ENCODE results near the gene SEMA3A.

Gene SEMA3A

GRCh38 chr7:84196084-84196503 is 1.5 kb upstream of the SEMA3A start:
- no peak for DNase-seq (ENCODE audit: extremely low read depth in 1 of 2, low read depth in 1 of 2)

GRCh38 chr7:84195295-84196060 is 889 bp upstream of the SEMA3A start:
- no peak for DNase-seq (ENCODE audit: extremely low read depth in 1 of 2, low read depth in 1 of 2)

- no peak for DNase-seq (ENCODE audit: extremely low read depth in 1 of 2, low read depth in 1 of 2)
These were observed 842 bp downstream of the SEMA3A start for GRCh38 chr7:84193747-84194146.

- no peak for DNase-seq (ENCODE audit: extremely low read depth in 1 of 2, low read depth in 1 of 2)
These were observed 2.7 kb downstream of the SEMA3A start for GRCh38 chr7:84191842-84192241.

DNA sequence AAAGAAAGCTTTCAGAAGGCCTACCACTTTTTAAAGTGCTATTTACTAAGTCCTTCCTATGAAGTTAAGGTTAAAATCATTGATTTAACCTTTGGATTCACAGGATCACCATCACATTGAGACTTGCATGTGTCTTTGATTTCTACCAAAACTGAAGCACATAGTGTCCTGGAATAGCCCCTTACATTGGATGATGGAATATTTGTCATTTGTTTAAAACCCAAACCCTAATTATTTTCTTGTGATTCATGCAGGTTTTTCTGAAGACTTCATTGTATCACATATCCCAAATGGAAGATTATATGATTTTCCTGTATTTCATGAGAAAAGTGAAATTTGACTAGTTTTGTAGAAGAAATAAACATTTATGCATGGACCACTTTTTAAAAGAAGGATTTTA is 3.3 kb downstream of the SEMA3A start:
- DNase-seq (ENCODE audit: extremely low read depth in 1 of 2, low read depth in 1 of 2), result no peak

GRCh38 chr7:84190016-84190705 is 4.4 kb downstream of the SEMA3A start:
- no peak for DNase-seq (ENCODE audit: extremely low read depth in 1 of 2, low read depth in 1 of 2)

DNA sequence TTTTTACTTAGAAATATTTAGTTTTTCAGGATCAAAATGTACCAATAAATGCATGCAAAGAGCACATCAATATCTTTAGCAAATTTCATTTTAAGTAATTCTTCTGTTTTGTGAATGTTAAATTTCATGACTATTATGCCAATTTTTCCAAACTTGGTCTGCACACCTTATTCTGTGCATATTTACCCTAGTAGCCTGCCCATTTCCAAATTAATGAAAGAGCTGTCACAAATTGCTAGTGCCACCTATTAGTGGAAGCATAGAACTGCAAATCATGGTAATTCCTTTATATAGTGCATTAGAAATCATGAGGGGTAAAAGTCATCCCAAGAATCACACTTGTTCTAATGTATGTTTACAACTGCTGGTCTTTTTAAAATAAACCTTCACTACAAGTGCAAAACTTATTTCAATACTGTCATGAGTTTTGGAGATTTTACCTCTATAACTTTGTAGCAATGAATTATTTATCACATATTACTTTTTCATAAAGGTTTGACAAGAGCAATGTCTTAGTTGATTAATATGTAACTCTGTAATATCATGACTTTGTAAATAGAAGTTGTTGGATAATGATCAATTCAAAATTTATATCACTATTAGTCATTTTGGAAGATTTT is 5.7 kb downstream of the SEMA3A start:
- DNase-seq (ENCODE audit: extremely low read depth in 1 of 2, low read depth in 1 of 2), result no peak

GRCh38 chr7:84187813-84188510 is 6.6 kb downstream of the SEMA3A start:
- no peak for DNase-seq (ENCODE audit: extremely low read depth in 1 of 2, low read depth in 1 of 2)

- no peak for DNase-seq (ENCODE audit: extremely low read depth in 1 of 2, low read depth in 1 of 2)
These were observed 7.3 kb downstream of the SEMA3A start for GRCh38 chr7:84187087-84187805.

DNA sequence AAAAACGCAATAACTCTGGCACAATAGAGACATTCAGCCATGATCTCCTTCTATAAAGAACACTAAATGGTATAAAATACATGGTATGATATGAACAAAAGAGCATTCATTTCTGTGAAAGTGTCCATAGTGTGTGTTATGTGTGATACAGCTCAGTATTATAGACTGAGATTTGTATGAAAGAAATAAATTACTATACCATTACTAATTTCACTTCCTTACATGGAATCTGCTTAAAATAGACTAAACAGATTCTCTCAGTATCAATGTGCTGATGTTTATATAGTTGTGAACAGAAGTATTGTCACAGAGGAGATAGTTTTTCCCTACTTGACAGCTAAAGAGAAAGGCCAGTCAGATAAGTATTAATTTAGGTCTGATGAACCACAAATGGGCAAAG is 10.8 kb downstream of the SEMA3A start:
- no peak for DNase-seq (ENCODE audit: extremely low read depth in 1 of 2, low read depth in 1 of 2)

DNA sequence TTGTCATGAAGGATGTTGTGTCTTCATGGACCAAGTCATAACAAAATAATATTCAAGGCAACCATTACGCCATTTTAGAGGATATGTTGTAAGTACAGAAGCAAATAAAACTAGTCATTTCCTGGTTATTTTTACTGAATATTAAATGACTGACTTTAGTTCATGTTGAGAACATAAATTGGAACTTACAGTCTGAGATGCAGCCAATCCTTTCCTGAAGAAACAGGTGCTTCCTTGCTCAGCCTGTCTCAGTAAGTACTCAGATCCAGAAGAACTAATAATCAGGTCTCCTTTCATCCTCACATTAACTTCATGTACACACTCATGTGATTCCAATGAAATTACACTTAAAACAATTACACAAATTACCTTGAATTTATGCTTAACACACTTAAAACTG is 12.3 kb downstream of the SEMA3A start:
- no peak for DNase-seq (ENCODE audit: extremely low read depth in 1 of 2, low read depth in 1 of 2)

GRCh38 chr7:84181628-84182027 is 13.0 kb downstream of the SEMA3A start:
- DNase-seq (ENCODE audit: extremely low read depth in 1 of 2, low read depth in 1 of 2), result no peak

DNA sequence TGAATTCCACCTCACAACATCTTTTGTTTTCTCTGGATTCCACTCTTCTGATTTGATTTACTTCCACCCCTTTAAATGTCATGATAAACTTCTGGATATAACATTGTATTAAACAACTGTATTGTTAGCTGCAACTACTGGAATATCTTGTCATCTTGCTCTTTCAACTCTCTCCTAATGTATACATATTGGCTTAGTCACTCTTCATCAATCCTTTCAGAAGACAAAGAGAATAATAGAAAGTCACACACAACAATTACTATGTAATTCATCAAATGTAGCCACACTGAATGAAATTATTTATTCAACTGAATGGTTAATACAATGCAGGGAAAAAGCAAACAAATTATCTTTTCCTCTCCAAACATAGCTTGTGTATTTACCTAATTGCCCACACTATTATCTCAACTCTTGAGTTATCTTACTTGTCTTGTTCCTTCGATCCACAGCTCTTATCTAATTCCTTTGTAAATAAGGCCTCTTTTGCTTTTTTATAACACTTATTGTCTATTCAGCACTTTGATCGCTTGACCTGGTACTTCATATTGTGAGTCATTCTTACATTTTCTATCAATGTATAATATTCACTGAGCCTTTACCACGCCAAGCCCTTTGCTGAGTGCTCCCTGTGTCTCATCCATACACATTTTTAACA is 16.7 kb downstream of the SEMA3A start:
- DNase-seq (ENCODE audit: extremely low read depth in 1 of 2, low read depth in 1 of 2), result no peak

- no peak for DNase-seq (ENCODE audit: extremely low read depth in 1 of 2, low read depth in 1 of 2)
These were observed 17.9 kb downstream of the SEMA3A start for GRCh38 chr7:84176716-84177115.

DNA sequence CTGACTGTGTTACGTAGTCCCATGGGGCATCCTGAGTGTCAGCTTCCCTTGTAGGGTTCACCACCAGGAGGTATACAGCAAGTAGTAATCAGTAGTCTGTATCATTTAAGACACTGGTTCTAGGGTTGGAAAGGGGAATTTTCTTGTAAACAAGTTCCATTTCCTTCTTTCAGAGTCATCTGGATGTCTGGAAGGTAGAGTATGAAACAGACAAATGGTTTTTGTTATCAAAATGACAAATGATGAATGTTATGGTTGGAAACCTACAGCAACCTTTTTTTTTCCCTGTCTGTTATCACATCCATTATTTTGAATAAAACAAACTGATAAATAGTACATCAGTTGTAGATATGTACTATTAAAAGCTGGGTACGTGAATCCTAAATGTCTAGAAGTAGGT is 19.1 kb downstream of the SEMA3A start:
- DNase-seq (ENCODE audit: extremely low read depth in 1 of 2, low read depth in 1 of 2), result no peak

DNA sequence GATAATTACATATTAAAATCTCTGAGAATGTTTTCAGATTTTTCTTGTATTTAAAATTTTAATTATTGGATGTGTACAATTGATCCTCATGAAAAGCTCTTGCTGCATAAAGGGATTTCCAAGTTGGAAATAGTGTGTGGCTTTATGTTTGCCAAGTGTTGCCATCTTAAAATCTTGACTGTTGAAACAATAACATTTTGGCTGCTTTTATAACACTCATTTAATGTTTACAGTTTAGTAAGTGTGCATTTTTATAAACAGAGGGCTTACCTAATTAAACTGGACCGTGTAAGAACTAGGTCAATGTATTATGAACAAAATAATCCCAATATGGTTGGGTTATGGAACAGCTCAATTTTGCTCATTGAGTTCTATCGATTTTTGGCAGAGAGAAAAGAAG is 23.9 kb downstream of the SEMA3A start:
- no peak for DNase-seq (ENCODE audit: extremely low read depth in 1 of 2, low read depth in 1 of 2)

DNA sequence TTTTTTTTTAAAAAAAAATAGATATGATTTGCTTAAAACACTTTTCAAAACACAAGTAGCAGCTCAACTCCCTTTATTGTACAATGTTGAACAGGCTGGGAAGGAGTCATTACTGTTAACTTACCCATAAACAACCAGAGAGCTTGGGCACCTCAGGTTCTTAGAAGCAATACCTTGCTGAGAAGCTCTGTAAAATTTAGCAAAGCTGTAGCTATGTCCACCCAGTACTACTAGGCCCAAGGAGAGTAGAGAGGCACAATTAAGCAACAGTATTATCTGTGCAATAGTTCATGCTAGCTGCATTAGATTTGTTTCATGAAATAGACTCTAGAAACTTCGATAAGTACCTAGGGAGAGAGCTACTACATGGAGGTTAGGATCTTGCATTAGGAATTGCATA is 32.0 kb downstream of the SEMA3A start:
- DNase-seq (ENCODE audit: extremely low read depth in 1 of 2, low read depth in 1 of 2), result no peak

GRCh38 chr7:84162125-84162524 is 32.5 kb downstream of the SEMA3A start:
- no peak for DNase-seq (ENCODE audit: extremely low read depth in 1 of 2, low read depth in 1 of 2)

DNA sequence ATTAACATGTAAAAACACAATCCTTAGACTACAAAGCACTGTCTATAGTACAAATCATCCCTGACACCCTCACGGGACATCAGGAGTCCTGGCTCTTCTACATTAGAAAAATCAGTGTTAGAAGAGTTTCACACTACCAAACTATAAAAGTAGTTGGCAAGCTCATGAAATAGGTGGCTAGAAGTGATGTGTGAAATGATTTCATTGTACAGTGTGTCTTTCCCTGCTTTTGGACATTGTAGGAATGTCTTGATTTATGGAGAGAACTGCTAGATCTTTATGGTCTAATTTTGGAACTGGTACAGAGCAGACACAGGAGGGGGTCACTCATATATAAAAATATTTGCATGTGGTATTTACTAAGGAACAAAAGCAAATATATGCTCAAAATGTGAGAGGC is 33.2 kb downstream of the SEMA3A start:
- DNase-seq (ENCODE audit: extremely low read depth in 1 of 2, low read depth in 1 of 2), result no peak

GRCh38 chr7:84159435-84159834 is 35.2 kb downstream of the SEMA3A start:
- DNase-seq (ENCODE audit: extremely low read depth in 1 of 2, low read depth in 1 of 2), result no peak

Data from activated CD8-positive, alpha-beta memory T cell treated with anti-CD3 and anti-CD28 coated beads for 1 hour (primary cell).